Measurements from ENCODE around the gene MTHFS.
A peak's percentile ranks its signal among the peaks of the same experiment; 100 is the strongest.

Gene MTHFS

DNA sequence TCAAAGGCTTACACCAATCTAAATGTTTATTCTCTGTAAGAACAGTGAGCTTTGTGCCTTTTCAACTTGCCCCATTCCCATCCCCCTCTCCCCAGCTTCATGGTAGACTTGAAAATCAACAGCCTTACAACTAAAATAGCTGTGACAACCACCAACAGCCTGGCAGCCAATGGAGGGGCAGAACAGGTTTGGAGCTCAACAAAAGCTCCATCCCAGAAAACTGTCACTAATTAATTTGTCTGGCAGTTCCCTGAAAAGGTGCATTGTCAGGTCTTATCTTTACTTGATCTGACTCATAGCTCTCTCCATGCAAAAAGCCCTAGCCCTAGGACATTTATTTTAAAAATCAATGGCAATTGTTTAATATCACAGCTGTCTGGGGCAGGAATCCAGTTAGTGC is 22.6 kb downstream of the MTHFS start:
- no peak for DNase-seq

DNA sequence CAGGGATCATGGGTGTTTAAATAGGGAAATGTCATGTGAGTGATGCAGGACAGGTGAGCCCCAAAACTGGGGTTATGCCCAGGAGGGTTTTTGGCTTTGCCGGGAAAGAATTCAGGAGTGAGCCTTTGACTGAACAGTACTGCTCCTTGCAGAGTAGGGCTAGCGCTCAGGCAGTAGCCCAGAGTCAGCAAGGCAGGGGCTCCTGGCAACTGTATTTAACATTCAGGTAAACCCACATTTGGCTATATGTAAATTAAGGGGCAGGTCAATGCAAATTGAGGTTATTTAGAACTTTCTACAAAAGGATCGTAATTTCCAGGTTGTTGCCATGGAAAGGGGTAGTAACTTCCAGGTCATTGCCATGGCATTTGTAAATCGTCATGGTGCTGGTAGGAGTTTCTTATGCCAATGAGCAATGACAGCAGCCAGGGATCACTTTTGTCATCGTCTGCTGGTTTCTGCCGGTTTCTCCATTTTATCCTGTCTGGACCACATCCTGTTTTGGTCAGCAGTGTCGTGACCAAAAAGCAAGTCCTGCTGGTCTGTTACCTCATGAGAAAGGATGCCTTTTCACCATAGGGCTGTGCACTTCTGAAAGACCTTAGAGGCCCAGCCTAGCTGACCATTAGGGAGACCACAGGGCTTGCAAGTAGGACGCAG is 24.3 kb downstream of the MTHFS start:
- peak in 5 of 6 experiments; percentile 2 to 52 (median 11) for DNase-seq

DNA sequence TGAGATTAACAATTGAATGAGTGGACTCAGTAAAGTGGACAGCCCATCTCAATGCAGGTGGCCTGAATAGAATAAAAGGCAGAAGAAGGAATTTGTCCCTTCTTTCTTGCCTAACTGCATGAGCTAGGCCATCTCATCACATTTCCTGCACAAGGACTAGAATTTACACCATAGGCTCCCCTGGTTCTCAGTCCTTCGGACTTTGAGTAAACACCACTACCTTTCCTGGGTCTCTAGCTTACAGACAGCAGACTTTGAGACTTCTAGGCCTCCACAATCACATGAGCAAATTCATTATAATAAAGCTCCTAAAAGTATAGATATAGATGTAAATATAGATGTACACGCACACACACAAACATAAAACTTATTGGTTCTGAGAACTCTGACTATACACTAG is 28.3 kb downstream of the MTHFS start:
- no peak for DNase-seq

DNA sequence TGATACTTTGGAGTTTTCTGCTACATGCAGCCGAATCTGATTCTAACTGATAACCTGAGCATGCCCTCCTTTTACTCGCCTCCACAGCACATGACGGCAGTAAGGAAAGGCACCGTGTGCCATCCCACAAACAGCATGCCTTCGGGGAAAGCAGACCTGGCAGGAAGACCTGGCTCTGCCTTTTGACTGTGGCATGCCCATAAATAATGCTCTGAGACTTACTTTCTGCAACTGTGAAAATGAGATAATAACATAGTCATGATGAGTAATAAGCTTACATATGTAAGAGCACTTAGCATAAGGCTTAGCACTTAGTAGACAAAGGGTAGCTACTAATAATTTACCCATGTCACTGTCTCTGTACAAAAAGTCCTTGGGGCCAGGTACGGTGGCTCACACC is 32.9 kb downstream of the MTHFS start:
- no peak for DNase-seq

DNA sequence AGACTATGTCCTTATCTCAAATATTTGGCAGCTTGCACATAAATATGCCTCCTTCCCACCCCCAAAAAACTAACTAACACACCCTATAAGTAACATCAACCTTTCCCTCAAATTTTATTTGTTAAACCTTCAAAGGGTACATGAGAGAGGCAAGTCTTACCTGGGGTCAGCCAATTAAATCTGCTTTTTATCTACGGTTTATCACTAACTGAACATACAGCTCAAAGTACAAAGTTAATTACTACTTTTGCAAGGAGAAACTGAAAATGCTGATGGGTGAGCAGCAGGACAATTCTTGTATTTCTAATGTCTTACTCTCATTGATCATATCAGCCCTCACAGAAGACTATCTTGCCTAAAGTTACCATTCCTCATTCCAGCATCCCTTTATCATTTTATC is 34.6 kb downstream of the MTHFS start:
- no peak for DNase-seq

DNA sequence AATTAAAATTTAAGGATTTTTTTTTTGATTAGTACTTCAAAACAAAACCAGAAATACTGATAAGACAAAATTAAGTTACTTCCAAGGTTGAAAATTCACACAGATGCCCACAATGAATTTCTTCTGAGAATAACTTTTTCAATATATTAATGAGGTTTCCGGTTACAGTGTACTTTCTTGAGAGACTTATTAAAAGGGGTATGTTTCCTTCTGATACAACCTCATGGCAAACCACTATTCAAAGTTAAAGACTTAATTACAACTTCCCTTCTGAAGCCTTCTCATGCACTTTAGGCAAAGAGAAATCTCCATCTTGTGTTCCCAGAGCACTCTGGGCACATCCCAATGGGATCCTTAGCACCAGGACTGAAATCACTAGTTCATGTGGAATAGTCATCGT is 36.2 kb downstream of the MTHFS start:
- no peak for DNase-seq

DNA sequence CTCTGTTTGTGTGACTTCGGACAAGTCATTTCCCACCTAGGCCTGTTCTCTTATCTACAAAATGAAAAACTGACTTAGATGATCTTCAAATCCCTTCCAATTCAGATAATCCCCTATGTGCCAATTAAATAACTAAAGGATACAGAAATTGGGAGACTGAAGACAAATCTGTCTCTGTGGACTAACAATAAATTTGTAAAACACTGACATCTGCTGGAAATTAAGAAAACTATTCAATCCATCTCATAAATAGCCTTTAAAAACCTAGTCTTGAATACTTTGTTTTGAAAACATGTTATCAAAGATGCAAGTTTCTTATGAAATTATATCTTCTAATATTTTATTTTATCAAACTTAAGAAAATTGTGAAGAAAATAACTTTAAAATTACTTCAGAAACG is 38.3 kb downstream of the MTHFS start:
- no peak for DNase-seq

DNA sequence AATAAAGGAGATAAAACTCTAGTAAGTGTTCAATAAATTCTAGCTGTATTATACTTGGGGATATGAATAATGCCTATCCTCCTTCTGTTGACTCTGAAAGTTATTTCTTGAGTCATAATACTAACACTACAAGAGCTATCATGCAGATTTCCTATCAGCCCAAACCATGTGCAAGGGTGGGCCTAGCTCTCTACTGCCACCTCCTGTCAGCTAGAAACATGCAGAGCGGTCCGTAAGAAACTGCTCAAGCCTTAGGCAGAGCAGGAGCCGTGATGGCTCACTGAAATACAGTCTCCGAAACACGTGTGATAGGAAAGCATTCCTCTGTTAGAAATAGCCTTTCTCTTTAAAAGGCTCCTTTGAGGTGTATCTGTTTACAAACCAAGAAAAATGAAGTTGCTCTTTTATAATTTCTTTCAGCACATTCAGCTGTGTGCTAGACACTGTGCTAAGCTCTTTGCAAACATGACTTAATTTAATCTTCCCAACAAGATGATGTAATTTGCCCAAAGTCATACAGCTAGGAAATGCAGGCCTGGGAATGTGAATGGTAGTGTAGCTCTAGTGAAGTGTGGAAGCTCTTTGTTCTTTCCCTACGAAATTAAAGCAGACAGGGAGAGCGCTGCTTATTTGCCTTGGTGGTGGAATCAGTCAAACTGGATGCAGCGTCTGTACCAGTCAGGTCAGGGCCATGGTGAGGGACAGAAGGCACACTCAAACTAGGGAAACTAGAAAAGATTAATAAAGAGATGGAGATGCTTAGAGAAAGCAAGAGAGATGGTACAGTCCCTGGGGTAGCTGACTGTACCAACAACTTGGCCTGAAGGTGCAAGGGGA is 43.1 kb downstream of the MTHFS start:
- DNase-seq: peak; percentile 8 to 48 (median 28)

DNA sequence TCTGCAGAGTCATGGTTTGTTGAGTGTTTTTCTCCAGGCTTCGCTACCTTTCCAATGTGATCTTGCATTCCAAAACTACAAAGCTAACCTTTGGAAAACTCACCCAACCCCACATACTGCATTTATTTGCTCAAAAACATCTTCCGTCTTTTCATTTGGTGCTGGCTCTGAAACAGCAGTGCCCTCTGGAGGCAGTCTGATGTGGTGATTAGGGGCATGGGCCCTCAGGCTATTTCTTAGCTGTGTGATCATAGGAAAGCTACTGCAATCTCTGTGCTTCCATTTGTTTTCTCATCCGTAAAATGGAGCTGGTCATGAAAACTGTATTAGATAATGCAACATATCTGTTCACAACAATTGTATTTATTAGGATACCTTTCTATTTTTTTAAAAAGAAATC is 47.0 kb downstream of the MTHFS start:
- peak in 1 of 6 experiments; percentile 3 for DNase-seq

DNA sequence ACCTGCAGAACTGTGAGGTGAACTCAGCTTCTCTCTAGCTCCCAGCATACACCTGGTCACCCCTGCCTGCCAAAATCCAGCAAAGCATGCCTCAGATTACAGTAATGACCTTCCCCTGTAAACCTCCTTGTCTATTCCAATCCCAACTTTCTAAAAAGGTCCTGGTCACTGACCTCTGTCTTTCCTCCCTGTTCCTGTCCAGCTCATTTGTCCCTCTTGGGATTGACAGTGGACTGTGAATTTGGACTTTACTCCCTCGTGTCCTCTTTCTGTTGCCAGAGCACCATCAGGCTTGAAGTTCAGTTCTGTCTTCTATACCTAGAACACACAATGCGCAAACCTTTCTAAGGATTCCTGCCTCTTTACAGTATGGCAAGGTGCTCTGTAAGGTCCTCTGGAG is 50.3 kb downstream of the MTHFS start:
- no peak for DNase-seq

DNA sequence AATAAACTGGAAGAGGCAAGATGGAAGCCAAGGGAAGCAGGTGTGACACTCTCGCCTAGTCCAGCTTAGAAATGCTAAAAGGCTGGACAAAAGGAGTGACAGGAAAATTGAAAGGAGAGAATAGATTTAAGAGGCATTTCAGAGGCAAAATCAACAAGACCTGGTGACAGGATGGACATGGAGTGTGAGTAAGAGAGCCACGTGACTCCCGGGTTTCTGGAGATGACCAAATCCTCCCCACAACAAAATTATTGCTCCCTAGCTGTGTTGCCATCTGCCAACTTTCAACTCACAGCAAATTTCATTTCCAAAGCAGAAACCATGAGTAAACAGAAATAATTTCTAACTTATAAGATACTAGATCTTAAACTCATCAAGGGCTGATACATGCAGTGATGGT is 52.6 kb downstream of the MTHFS start:
- no peak for DNase-seq

DNA sequence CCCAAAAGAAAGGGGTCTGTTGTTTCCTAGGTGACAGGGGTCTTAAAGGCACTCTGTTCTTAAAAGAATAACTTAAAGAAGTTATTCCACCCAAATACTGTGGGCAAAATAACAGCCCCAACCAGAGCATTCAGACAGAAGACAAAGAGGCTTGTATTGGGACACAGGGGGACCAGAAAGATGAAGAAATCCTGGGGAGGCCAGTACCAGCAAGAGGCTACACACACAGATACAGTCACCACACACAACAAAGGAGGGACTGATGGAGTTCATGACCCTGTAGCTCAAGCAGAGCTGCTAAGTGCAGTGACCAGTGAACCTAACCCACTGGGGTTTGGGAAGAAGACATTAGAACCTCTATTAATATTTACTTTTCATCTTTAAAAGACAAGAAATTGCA is 59.0 kb downstream of the MTHFS start:
- DNase-seq: no peak

DNA sequence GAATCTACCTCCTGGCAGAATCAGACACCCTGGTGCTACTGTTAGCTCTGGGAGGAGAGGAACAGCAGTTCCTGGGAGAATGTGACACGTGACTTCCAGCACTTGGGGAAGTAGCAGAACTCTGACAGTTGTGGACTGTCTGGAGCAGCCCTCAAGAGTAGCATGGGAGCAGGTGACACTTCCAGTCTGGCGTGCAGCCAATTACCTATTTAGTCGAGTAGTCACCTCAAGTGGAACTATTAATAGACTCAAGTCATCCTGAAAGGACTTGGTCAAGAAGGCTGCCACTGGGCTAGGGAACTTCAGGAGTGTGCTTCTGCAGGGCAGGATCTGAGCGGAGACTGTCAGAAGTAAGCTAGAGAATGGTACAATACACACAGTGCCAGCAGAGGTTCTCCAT is 62.3 kb downstream of the MTHFS start:
- DNase-seq: no peak

DNA sequence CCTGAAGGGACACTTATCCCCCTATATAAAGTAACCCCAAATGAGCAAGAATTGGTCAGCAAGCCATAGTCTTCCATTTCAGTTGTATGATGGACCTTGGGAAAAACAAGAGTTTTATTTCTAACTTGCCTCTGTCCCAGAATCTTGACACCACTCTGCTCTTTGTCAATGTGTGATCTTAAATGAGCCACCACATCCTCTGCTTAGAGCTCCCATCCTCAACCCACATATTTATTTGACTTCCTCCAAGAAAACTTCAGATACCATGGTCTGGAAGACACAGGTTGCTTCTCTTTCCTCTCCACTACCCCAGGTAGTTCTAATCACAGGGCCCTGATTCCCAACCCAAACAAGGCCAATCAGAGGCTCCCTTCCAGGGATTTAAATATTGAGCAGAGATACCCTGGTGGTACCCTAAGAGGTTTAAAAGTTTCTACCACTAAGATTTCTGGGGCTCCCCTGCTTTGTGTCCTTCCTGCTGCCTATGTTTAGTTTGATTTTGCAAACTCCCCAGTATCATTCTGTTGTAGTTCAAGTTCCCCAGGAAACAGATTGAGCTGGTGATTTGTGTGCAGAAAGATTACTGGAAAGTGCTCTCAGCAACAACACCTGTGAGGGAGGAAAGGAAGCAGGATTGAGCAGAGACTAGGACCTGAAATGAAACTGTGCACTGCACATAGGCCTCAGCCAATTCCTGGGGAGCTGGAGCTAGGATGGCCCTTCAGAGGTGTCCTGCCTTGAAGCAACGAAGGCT is 64.3 kb downstream of the MTHFS start:
- no peak for DNase-seq

DNA sequence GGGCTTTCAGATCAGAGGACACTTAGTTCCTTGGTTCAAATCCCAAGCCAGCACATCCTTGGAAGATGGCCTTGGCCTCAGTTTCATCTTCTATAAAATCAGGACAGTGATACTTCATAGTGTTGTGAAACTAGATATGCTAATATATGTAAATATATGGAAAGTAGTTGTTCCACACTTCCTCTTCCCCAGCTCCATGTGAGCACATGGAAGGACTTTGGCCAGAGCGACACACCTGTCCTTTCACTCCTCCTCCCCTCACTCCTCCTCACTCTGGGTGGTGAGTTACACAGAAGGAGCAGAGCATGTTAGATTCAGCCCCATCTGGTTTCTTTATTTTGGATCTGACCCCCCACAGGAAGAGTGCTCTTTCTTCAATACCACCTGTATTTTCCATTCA is 65.2 kb downstream of the MTHFS start:
- no peak for DNase-seq

DNA sequence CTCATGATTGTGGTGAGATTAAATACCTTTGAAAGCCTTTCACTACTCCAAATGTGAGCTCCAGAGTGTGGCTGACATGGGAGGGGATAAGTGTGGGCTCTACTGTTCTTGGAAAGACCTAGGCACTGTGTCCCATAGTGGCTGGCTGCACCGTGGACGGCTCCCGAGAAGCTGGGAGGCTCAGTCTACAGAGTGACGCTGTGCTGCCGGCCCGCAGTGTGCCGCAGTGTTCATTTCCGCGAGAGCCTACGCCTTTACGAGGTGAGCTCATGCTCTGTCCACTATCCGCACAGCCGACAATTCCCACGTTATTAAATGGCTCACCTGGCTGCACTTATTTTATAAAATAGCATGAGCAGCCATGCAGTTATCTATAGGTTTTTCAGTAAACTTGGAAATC is 66.9 kb downstream of the MTHFS start:
- DNase-seq: no peak

DNA sequence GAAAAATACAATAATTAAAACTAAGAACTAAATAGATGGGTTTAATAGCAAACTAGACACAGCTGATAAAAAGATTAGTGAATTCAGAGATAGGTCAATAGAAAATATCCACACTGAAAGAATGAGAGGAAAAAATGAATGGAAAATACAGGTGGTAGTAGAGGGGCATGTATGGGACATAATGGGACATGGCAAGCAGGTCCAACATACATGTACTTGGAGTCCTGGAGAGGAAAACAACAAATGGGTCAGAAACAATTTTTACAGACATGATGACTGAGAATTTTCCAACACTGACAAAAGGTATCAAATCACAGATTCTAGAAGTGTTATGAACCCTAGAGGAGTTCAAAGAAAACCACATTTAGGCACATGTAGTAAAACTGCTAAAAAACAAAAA is 68.4 kb downstream of the MTHFS start:
- no peak for DNase-seq

DNA sequence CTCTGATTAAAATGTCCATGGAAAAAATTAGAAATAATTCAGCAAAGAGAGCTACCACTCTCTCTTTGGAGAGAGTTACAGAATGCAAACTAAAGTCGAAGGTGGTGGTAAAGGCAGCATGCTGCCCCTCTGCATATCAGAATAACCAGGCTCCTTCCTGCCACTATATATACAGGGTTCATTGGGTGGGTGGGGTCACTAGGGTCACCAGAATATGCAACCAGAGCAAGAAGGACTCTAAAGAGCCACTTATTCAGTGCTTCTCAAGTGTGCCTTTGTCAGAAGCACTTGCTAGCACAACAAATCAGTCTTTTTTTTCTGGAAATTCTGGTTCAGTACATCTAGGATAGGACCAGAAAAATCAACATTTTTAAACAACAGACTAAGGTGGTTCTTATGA is 70.0 kb downstream of the MTHFS start:
- DNase-seq: no peak

DNA sequence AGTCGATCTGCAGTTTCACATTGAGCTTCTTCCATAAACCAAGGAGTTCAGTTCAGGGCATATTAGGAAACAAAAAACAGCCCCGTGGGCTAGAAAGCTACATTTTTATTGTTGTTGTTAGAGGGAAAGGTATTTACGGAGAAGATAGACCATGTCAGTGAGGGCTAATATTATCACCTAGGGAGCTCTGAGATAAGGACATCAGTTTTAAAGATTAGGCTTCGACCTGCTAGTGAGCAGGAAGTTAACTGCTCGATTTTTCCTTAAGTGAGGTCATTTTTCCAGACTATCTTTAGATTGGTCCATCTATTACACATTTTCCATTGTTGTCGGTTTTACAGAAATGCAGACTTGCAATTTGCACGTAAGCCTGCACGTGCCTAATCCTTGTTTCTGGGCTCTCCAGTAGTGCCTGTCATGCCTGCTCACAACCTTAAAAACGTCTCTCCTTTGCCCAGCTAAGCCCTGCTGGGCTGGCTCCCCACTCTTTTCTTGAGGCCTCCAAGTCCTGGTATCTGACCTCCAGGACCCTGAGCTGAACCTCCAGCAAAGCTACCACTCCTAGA is 72.6 kb downstream of the MTHFS start:
- no peak for DNase-seq

DNA sequence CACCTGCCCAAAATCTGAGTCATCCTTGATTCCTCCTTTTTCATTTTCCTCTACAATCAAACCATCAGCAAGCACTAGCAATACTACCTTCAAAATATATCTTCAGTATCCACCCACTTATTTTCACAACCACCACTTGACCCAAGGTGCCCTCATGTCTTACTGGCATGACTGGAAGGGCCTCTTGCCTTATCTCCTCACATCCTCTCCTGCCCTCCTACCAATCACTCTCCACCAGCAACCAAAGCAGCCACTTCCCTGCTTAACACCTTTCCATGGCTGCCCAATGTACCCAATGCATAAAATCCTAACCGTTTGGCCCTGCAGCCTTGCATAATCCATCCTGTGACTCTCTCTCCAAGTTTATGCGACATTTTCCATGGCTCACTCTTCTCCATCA is 76.0 kb downstream of the MTHFS start:
- DNase-seq: no peak

DNA sequence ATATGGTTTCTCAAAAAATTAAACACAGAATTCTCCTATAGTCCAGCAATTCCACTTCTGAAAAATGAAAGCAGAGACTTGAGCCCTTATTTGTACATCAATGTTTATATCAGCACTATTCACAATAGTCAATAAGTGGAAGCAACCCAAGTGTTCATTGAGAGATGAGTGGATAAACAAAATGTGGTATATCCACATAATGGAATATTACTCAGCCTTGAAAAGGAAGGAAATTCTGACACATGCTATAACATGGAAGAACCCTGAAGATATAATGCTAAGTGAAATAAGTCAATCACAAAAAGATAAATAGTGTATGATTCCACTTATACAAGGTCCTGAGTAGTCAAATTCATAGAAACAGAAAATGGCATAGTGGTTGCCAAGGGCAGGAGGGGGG is 76.6 kb downstream of the MTHFS start:
- DNase-seq: no peak

DNA sequence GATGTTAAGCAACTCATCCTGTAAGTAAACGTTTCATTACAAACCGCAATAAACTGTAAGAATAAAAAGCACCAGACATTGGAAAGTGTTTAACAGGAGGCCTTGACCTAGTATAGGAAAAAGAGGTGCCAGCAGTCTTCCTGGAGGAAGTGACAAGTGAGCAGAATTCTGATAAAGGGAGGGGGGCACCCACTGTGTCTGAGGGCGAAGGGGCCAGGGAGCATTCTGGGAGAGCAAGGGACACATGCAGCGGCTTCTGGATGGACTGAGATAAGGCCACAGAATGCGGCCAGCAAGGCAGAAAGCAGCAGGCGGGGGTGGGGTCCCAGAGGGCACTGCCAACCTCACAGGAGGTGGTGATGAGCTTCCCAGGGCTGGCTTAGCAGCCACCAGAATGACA is 80.2 kb downstream of the MTHFS start:
- DNase-seq: no peak

DNA sequence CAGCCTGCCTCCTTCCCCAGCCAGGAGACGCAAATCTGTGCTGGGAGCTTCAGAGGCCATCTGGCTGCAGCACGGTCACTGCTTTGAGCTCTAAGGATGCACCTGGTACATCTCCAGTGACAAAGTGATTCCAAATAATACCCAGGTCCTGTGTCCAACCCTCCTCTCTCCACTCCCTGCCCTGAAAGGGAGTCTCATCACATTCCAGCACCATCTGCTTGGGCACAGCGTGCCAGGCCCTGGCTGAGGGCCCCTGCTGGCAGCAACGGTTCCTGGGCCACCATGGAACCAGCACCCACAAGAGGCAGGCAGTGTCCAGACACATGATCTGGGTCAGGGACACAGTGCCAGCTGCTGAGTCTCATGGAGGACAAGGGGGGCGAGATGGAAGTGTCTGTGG is 81.3 kb downstream of the MTHFS start:
- no peak for DNase-seq

DNA sequence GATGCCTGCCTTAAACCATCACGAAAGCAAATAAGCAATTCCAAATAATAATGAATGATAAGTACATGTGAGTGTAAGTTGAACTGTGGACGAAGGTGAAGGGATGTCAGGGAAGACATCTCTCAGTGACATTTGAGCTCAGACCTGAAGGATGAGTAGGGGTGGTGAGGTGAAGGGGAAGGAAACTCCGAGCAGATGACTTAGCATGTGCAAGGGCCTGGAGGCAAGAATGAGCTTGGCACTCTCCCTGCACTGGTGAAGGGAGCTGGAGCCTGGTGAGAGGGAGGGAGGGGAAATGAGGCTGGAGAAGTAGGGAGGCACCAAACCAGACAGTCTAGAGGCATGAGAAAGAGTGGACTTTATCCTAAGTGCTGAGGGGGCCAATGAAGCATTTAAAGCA is 84.3 kb downstream of the MTHFS start:
- DNase-seq: no peak

Measured in stimulated activated naive CD4-positive, alpha-beta T cell (primary cell).